NCI-H146 (cell line): Measurements from ENCODE around the gene EMC6.

Experiments
- DNase-seq: peaks from one replicate; lab custom pipeline; 2025; lab: John Stamatoyannopoulos, UW

EMC6 gene

GRCh38 chr17:3708366-3708765, 39.8 kb downstream of the EMC6 start:
- DNase-seq: no peak

- no peak for DNase-seq
Observed at GRCh38 chr17:3710951-3711383, 42.4 kb downstream of the EMC6 start.

GRCh38 chr17:3712811-3713463, 44.3 kb downstream of the EMC6 start:
- DNase-seq: no peak

- DNase-seq: no peak
Observed at GRCh38 chr17:3715296-3715695, 46.7 kb downstream of the EMC6 start.

GRCh38 chr17:3718201-3718600, 49.6 kb downstream of the EMC6 start:
- DNase-seq: no peak

GRCh38 chr17:3719265-3719664, 50.7 kb downstream of the EMC6 start:
- DNase-seq: no peak
